ENCODE data around the gene PTPRK.

DNA sequence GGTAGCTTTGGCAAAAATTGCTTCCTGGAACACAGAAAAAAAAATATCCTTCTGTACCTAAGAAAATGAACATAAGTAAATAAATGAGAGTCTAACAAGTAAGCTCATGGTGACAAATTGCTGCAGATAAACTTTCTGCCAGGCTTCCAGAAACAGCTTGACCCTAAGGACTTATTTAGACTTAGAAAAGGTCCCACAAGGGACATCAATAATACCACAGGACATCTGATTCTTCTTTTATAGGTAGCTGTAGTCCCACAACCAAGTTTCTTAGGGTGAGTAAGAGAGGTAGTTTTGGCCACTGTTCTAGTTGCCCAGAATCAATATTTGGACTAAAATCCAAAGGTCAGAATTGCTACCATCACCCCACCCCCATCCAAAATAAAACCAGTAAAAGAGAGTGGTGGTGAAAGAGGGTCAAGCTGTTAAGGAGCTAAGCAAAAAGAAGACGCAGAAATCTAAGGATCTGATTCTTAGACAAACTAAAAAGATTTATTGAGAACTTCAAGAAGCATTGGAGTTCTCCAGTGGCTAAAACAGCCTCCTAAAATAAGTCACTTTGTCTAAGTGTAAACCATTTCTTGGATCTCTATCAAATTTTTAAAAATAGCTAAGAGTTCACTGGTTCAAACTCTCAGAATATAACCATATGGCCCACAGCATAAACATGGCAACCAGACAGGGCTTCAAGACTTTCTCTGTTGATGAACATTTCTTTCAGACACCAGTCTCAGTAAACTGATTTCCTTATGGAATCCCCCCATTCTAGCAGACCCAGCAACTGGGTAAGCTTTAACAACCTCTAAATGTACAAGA, 180.6 kb downstream of the PTPRK start:
- TF ChIP-seq, protein P1, sequence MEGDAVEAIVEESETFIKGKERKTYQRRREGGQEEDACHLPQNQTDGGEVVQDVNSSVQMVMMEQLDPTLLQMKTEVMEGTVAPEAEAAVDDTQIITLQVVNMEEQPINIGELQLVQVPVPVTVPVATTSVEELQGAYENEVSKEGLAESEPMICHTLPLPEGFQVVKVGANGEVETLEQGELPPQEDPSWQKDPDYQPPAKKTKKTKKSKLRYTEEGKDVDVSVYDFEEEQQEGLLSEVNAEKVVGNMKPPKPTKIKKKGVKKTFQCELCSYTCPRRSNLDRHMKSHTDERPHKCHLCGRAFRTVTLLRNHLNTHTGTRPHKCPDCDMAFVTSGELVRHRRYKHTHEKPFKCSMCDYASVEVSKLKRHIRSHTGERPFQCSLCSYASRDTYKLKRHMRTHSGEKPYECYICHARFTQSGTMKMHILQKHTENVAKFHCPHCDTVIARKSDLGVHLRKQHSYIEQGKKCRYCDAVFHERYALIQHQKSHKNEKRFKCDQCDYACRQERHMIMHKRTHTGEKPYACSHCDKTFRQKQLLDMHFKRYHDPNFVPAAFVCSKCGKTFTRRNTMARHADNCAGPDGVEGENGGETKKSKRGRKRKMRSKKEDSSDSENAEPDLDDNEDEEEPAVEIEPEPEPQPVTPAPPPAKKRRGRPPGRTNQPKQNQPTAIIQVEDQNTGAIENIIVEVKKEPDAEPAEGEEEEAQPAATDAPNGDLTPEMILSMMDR (conservative IDR thresholded peaks at IDR 0.05; ENCODE audit: low read length), result no peak
- TF ChIP-seq EZH2phosphoT487 (IDR thresholded peaks at IDR 0.05; ENCODE audit: borderline replicate concordance, low read depth, low read length), result no peak
